Activated naive CD8-positive, alpha-beta T cell treated with anti-CD3 and anti-CD28 coated beads for 36 hours (primary cell): Measurements from ENCODE around the gene ST13. TPM values are rescaled to one million over a fixed set of nuclear protein-coding genes. Genes with fewer than 3 reads are reported as not detected.
"Not testable (repeated sequence)": the region's sequence is repeated elsewhere in the genome, so short reads cannot be mapped to it uniquely, and the experiment has no call there.

Experiments
- DNase-seq: peaks from one replicate; pipeline ENCODE4 v3.0.0; 2021
- H3K27ac Mint-ChIP-seq: one replicate; pipeline ENCODE4 v1.8.0; 2022; ENCODE audit warnings: mild to moderate bottlenecking, moderate library complexity, mixed read lengths
- H3K27me3 Mint-ChIP-seq: one replicate; pipeline ENCODE4 v1.8.0; 2022; ENCODE audit warnings: mild to moderate bottlenecking, mixed read lengths
- H3K36me3 Mint-ChIP-seq: one replicate; pipeline ENCODE4 v1.8.0; 2021; ENCODE audit warnings: mild to moderate bottlenecking, mixed read lengths
- H3K4me1 Mint-ChIP-seq: one replicate; pipeline ENCODE4 v1.8.0; 2021; ENCODE audit warnings: mixed read lengths
- H3K4me3 Mint-ChIP-seq: one replicate; pipeline ENCODE4 v1.8.0; 2022; ENCODE audit warnings: mild to moderate bottlenecking, moderate library complexity, mixed read lengths
- H3K9me3 Mint-ChIP-seq: one replicate; pipeline ENCODE4 v1.8.0; 2022; ENCODE audit warnings: mixed read lengths
- total RNA-seq, 2 experiments: library from RNA; stranded (reverse); gene quantifications; one replicate each; pipeline ENCODE4 v1.2.3, GENCODE V29; 2021

ST13 gene
- total RNA-seq, 2 experiments from 2014 or later, result 231 to 250 TPM

GRCh38 chr22:40857309-40857855 is 943 bp upstream of the ST13 start:
- Mint-ChIP-seq H3K27me3 (no peaks in the 10 kb centered on the region), H3K4me3 (peak overlapping the region; percentile 99), H3K27ac (peak overlapping the region; percentile 100), H3K4me1 (peaks cover 34% of the 10 kb centered on the region), H3K9me3 (no peaks in the 10 kb centered on the region), H3K36me3 (peaks cover 15% of the 10 kb centered on the region)
- no peak for DNase-seq

GRCh38 chr22:40855979-40856512 is 393 bp downstream of the ST13 start:
- Mint-ChIP-seq H3K4me1 (peaks cover 44% of the 10 kb centered on the region), H3K9me3 (no peaks in the 10 kb centered on the region), H3K36me3 (peaks cover 10% of the 10 kb centered on the region), H3K27me3 (no peaks in the 10 kb centered on the region), H3K27ac (peak overlapping the region; percentile 100), H3K4me3 (peak overlapping the region; percentile 99)
- DNase-seq, result no peak

GRCh38 chr22:40855071-40855978 is 1.1 kb downstream of the ST13 start:
- H3K4me1 Mint-ChIP-seq, result peaks cover 46% of the 10 kb centered on the region
- DNase-seq, result peak; percentile 13
- peaks cover 10% of the 10 kb centered on the region for H3K36me3 Mint-ChIP-seq
- H3K4me3 Mint-ChIP-seq, result peak overlapping the region; percentile 99
- H3K9me3 Mint-ChIP-seq, result no peaks in the 10 kb centered on the region
- no peaks in the 10 kb centered on the region for H3K27me3 Mint-ChIP-seq
- peak overlapping the region; percentile 71 for H3K27ac Mint-ChIP-seq

GRCh38 chr22:40853961-40854360 is 2.5 kb downstream of the ST13 start:
- peak overlapping the region; percentile 70 for H3K4me3 Mint-ChIP-seq
- H3K9me3 Mint-ChIP-seq, result no peaks in the 10 kb centered on the region
- peaks cover 12% of the 10 kb centered on the region for H3K36me3 Mint-ChIP-seq
- peak overlapping the region; percentile 63 for H3K27ac Mint-ChIP-seq
- H3K27me3 Mint-ChIP-seq, result no peaks in the 10 kb centered on the region
- DNase-seq, result no peak
- peaks cover 48% of the 10 kb centered on the region for H3K4me1 Mint-ChIP-seq

- Mint-ChIP-seq H3K27ac (peak overlapping the region; percentile 63), H3K4me3 (peak overlapping the region; percentile 70), H3K36me3 (peaks cover 14% of the 10 kb centered on the region), H3K4me1 (peaks cover 45% of the 10 kb centered on the region), H3K27me3 (no peaks in the 10 kb centered on the region), H3K9me3 (no peaks in the 10 kb centered on the region)
- DNase-seq, result no peak
Measured at GRCh38 chr22:40853333-40853732, 3.1 kb downstream of the ST13 start.

GRCh38 chr22:40845816-40846215 is 10.6 kb downstream of the ST13 start:
- not testable (repeated sequence) for H3K9me3 Mint-ChIP-seq, H3K27me3 Mint-ChIP-seq, DNase-seq, H3K4me3 Mint-ChIP-seq, H3K27ac Mint-ChIP-seq
- Mint-ChIP-seq H3K4me1 (peaks cover 19% of the 10 kb centered on the region), H3K36me3 (peaks cover 21% of the 10 kb centered on the region)

- no peak for DNase-seq
- Mint-ChIP-seq H3K27me3 (no peaks in the 10 kb centered on the region), H3K4me1 (peaks cover 19% of the 10 kb centered on the region), H3K36me3 (peaks cover 25% of the 10 kb centered on the region), H3K27ac (no peak overlapping the region), H3K4me3 (no peak overlapping the region), H3K9me3 (no peaks in the 10 kb centered on the region)
Measured at GRCh38 chr22:40844951-40845350, 11.5 kb downstream of the ST13 start.

- Mint-ChIP-seq H3K4me3 (no peak overlapping the region), H3K36me3 (peaks cover 13% of the 10 kb centered on the region), H3K9me3 (no peaks in the 10 kb centered on the region), H3K4me1 (peaks cover 14% of the 10 kb centered on the region), H3K27me3 (no peaks in the 10 kb centered on the region), H3K27ac (peak overlapping the region; percentile 67)
- DNase-seq, result no peak
Measured at GRCh38 chr22:40838486-40838885, 18.0 kb downstream of the ST13 start.

GRCh38 chr22:40834619-40835018 is 21.8 kb downstream of the ST13 start:
- Mint-ChIP-seq H3K9me3 (no peaks in the 10 kb centered on the region), H3K4me1 (peaks cover 5% of the 10 kb centered on the region), H3K36me3 (peaks cover 12% of the 10 kb centered on the region), H3K27me3 (no peaks in the 10 kb centered on the region), H3K4me3 (no peak overlapping the region), H3K27ac (no peak overlapping the region)
- DNase-seq, result no peak

- H3K4me3 Mint-ChIP-seq, result no peak overlapping the region
- H3K27ac Mint-ChIP-seq, result no peak overlapping the region
- H3K4me1 Mint-ChIP-seq, result no peaks in the 10 kb centered on the region
- DNase-seq, result no peak
- H3K27me3 Mint-ChIP-seq, result no peaks in the 10 kb centered on the region
- H3K9me3 Mint-ChIP-seq, result no peaks in the 10 kb centered on the region
- peaks cover 17% of the 10 kb centered on the region for H3K36me3 Mint-ChIP-seq
Measured at GRCh38 chr22:40829131-40829530, 27.3 kb downstream of the ST13 start.

- H3K4me1 Mint-ChIP-seq, result no peaks in the 10 kb centered on the region
- no peak for DNase-seq
- H3K27me3 Mint-ChIP-seq, result no peaks in the 10 kb centered on the region
- no peak overlapping the region for H3K4me3 Mint-ChIP-seq
- H3K36me3 Mint-ChIP-seq, result peaks cover 12% of the 10 kb centered on the region
- no peaks in the 10 kb centered on the region for H3K9me3 Mint-ChIP-seq
- no peak overlapping the region for H3K27ac Mint-ChIP-seq
Measured at GRCh38 chr22:40826984-40827741, 29.3 kb downstream of the ST13 start.

- DNase-seq, H3K27ac Mint-ChIP-seq, H3K4me3 Mint-ChIP-seq, H3K4me1 Mint-ChIP-seq, H3K9me3 Mint-ChIP-seq, H3K27me3 Mint-ChIP-seq: not testable (repeated sequence)
- peaks cover 12% of the 10 kb centered on the region for H3K36me3 Mint-ChIP-seq
Measured at GRCh38 chr22:40826292-40826691, 30.1 kb downstream of the ST13 start.

GRCh38 chr22:40823426-40823825 is 33.0 kb downstream of the ST13 start:
- DNase-seq, result no peak
- H3K27ac Mint-ChIP-seq, result no peak overlapping the region
- no peaks in the 10 kb centered on the region for H3K9me3 Mint-ChIP-seq
- H3K36me3 Mint-ChIP-seq, result peaks cover 5% of the 10 kb centered on the region
- no peaks in the 10 kb centered on the region for H3K27me3 Mint-ChIP-seq
- no peak overlapping the region for H3K4me3 Mint-ChIP-seq
- H3K4me1 Mint-ChIP-seq, result peaks cover 8% of the 10 kb centered on the region

GRCh38 chr22:40819599-40820140 is 36.8 kb downstream of the ST13 start:
- H3K4me1 Mint-ChIP-seq, result peaks cover 29% of the 10 kb centered on the region
- H3K36me3 Mint-ChIP-seq, result peaks cover 26% of the 10 kb centered on the region
- peak overlapping the region; percentile 73 for H3K27ac Mint-ChIP-seq
- DNase-seq, result no peak
- peaks cover 3% of the 10 kb centered on the region for H3K9me3 Mint-ChIP-seq
- H3K27me3 Mint-ChIP-seq, result no peaks in the 10 kb centered on the region
- H3K4me3 Mint-ChIP-seq, result peak overlapping the region; percentile 88
